Ishikawa (cell line): Measurements from ENCODE around the gene KCNQ1.

Experiments
- CEBPB ChIP-seq: IDR thresholded peaks from 2 replicates; pipeline ENCODE4 v1.6.1; 2012
- CREB1 ChIP-seq: IDR thresholded peaks from 2 replicates; pipeline ENCODE4 v1.6.1; 2012; ENCODE audit warnings: low read depth
- EP300 ChIP-seq: IDR thresholded peaks from 2 replicates; pipeline ENCODE4 v1.6.1; 2012; ENCODE audit warnings: borderline replicate concordance
- MAX ChIP-seq: IDR thresholded peaks from 2 replicates; pipeline ENCODE4 v1.6.1; 2012
- NFIC ChIP-seq: IDR thresholded peaks from 2 replicates; pipeline ENCODE4 v1.6.1; 2012
- RAD21 ChIP-seq: IDR thresholded peaks from 2 replicates; pipeline ENCODE4 v1.6.1; 2012; ENCODE audit warnings: low read depth
- TAF1 ChIP-seq: IDR thresholded peaks from 2 replicates; pipeline ENCODE4 v1.6.1; 2012; ENCODE audit warnings: low read depth, mild to moderate bottlenecking
- TCF12 ChIP-seq: IDR thresholded peaks from 2 replicates; pipeline ENCODE4 v1.6.1; 2012; ENCODE audit warnings: low read depth
- YY1 ChIP-seq: IDR thresholded peaks from 2 replicates; pipeline ENCODE4 v1.6.1; 2012; ENCODE audit warnings: low read depth
- ZBTB7A ChIP-seq: IDR thresholded peaks from 2 replicates; pipeline ENCODE4 v1.6.1; 2012; ENCODE audit warnings: low read depth

DNA sequence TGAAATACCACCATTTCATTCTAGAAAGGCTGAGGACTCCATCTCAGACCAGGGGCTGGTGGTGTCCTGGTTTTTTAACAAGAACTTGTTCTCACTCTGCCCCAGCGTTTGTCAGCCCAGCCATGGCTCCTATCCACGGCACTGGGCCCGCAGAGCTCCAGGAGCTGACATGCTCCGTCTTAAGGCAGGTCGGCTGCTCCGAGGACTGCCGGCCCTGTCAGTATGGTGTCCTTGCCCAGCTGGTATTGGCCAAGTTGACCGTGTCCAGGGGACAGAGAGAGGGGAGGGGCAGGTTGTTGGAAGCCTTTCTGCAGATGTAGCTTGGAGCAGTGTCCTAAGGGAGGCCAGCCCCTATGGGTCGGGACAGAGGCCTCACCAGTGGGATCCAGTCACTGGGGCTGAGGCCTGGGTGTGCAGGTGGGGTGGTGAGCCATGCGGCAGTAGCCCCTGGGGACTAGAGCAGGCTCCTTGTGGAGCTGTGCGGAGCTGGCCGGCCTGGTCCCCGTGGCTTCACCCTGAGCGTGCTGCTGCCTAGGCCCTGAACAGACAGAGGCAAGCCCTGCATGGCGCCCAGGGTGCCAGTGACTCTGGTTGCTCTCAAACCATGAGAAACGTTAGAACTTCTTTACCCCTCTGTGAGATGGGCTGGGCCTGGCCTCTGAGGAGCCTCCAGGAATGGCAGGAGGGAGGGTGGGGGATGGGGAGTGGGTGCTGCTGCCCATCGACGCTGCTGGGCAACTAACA lies 294.9 kb downstream of the KCNQ1 start:
- no peak for TF ChIP-seq MAX
- TF ChIP-seq YY1 = no peak
- no peak for TF ChIP-seq NFIC
- TF ChIP-seq RAD21 = no peak
- no peak for TF ChIP-seq TAF1
- no peak for TF ChIP-seq TCF12
- no peak for TF ChIP-seq EP300
- no peak for TF ChIP-seq ZBTB7A
- no peak for TF ChIP-seq CEBPB
- no peak for TF ChIP-seq CREB1
